IPS DF 6.9 (cell line): ENCODE results near the gene APMAP.

Source experiments
- DNase-seq: peaks from one replicate; pipeline ENCODE4 v3.0.0-alpha.2; 2013; ENCODE audit warnings: low read depth, low spot score
- H3K27ac ChIP-seq: one replicate; pipeline ENCODE4 v1.5.1; 2013; ENCODE audit warnings: low read length, control low read depth
- H3K27me3 ChIP-seq: 2 replicates; pipeline ENCODE4 v1.6.1; 2013; ENCODE audit warnings: mild to moderate bottlenecking, low read length; ENCODE audit not compliant: control insufficient read depth, insufficient read depth
- H3K36me3 ChIP-seq: 2 replicates; pipeline ENCODE4 v1.6.1; 2013; ENCODE audit warnings: low read length; ENCODE audit not compliant: control insufficient read depth, insufficient read depth
- H3K4me1 ChIP-seq: 2 replicates; pipeline ENCODE4 v1.6.1; 2013; ENCODE audit warnings: low read length; ENCODE audit not compliant: control insufficient read depth, insufficient read depth
- H3K4me3 ChIP-seq: 2 replicates; pipeline ENCODE4 v1.5.1; 2013; ENCODE audit warnings: mild to moderate bottlenecking, low read length
- H3K9me3 ChIP-seq: 2 replicates; pipeline ENCODE4 v1.6.1; 2013; ENCODE audit warnings: low read length, inconsistent platforms; ENCODE audit not compliant: control insufficient read depth, insufficient read depth
- WGBS: extraction: QIAGEN DNeasy Blood & Tissue Kit; methylation state at CpG from one replicate; pipeline ENCODE4 v1.1.7; 2013; ENCODE audit warnings: mixed read lengths, missing lambda C conversion rate; ENCODE audit not compliant: insufficient read length, insufficient coverage; 5-methylcytosine and 5-hydroxymethylcytosine counted together

Gene APMAP

DNA sequence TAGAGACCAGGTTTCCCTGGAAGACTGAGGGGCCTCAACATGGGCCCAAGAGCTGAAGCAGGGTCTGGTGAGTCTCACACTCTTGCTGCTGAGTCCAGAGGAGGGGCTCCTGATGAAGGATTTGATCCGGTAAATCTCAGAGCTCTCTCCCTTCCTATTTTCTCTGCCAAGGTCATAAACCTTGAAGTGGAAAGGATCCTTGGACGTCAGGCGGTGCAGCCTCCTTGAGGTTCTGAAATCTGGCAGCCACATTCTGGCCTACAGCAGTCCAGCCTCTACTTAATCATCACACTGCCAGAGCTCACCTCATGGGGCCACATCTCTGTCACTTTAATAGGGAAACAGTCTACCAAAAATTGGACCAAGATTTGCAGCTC, 41.4 kb upstream of the APMAP start:
- DNase-seq: no peak
- H3K27ac ChIP-seq: no peak overlapping the region
- WGBS: no CpG with 5 or more reads among the region's 3 CpGs
- no peaks in the 10 kb centered on the region for H3K27me3 ChIP-seq
- no peak overlapping the region for H3K4me3 ChIP-seq
- H3K4me1 ChIP-seq: no peaks in the 10 kb centered on the region
- no peaks in the 10 kb centered on the region; the same call in 1 of the 2 replicates for H3K36me3 ChIP-seq
- H3K9me3 ChIP-seq: no peaks in the 10 kb centered on the region

DNA sequence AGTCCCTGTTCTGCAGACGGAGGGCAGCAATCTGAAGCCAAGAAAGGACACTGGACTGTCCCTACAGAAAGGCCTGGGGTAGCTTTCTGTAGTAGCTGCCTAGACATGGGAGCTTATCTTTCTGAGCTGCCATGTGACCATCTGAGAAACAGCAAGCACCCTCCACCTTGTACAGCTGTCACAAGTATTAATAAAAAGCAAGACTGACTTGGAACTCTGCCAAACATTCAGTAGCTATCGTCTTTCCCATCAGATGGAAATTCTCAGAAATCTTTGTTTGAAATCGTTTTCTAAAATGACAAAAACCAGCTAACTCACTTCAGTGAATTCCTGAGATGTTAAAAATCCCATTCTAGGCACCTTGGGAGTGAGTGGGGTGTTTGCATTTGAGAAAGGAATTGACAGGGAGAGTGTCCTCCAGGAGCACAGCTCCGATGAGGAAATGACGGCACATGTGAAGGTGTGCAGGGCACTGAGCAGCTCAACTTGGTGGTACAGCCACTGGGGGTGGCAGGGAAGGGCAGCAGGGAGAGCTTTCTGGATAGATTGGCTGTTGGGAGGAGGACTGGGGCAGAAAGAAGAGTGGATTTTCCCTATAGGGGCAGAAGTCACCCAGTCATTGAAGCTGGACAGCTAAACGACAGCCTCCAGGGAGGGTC, 40.8 kb upstream of the APMAP start:
- Histone ChIP-seq H3K4me3 (no peak overlapping the region), H3K36me3 (no peaks in the 10 kb centered on the region; the same call in 1 of the 2 replicates), H3K27me3 (no peaks in the 10 kb centered on the region), H3K4me1 (no peaks in the 10 kb centered on the region), H3K9me3 (no peaks in the 10 kb centered on the region), H3K27ac (no peak overlapping the region)
- no peak for DNase-seq
- WGBS: no CpG with 5 or more reads among the region's 6 CpGs

DNA sequence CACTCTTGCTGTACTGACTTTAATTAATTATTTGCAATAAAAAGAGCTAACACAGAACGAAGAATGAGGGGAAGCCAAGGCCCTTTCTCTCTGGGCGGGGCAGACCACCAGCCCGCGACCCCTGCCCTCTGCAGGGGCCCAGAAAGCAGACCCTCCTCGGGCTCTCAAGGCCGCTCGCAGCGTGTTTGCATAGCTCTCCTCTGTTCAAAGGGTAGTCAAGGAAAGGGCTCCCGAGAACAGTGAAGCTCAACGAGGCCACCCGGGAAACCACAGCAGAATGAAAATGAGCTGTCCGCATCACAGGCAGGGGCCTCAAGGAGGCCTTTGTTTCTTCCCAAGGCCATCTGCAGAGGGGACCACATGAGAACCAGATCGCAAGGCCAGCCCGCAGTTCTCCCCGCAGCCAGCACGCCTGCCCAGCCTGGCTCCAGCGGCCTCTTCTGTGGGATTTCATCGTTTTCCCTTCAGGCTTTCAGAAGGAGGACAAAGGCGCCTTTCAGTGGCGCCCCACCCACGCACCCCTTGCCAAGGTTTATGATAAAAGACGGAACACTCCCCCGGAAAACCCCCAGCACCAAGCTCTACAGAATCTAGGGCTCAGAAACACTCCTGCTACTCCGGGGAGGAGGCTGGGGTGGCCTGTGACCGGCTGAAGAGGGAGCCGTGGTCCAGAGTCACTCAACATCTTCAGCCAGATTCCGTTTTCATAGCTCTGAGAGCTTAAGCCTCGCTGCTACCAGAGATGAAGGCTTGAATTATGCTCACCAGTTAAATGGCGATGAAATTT, 40.1 kb upstream of the APMAP start:
- no CpG with 5 or more reads among the region's 29 CpGs for WGBS
- DNase-seq: no peak
- no peaks in the 10 kb centered on the region for H3K27me3 ChIP-seq
- no peaks in the 10 kb centered on the region for H3K4me1 ChIP-seq
- no peaks in the 10 kb centered on the region for H3K9me3 ChIP-seq
- no peak overlapping the region for H3K4me3 ChIP-seq
- no peak overlapping the region for H3K27ac ChIP-seq
- H3K36me3 ChIP-seq: no peaks in the 10 kb centered on the region; the same call in 1 of the 2 replicates

DNA sequence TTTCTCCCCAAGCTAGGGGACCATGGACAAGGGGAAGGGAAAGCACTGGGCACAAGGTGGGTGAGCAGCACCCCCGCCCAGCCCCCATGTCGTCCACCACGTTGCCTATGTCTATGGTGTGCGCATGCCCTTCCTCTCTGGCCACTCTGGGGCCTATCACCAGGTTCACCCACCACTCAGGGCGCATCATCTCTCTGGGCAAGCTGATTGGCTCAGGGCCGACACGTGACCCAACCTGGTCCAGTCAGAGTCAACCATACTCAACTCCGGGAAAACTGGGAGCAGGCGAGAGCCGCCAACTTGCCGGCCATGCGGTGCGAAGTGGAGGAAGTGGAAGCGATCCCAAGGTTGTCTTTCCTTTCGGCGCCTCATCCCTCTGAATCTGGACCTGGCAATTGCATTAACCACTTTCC, 39.5 kb upstream of the APMAP start:
- no peaks in the 10 kb centered on the region; the same call in 1 of the 2 replicates for H3K36me3 ChIP-seq
- no peak overlapping the region for H3K4me3 ChIP-seq
- no peaks in the 10 kb centered on the region for H3K27me3 ChIP-seq
- H3K4me1 ChIP-seq: no peaks in the 10 kb centered on the region
- no peaks in the 10 kb centered on the region for H3K9me3 ChIP-seq
- H3K27ac ChIP-seq: no peak overlapping the region
- DNase-seq: no peak
- WGBS: no CpG with 5 or more reads among the region's 16 CpGs

DNA sequence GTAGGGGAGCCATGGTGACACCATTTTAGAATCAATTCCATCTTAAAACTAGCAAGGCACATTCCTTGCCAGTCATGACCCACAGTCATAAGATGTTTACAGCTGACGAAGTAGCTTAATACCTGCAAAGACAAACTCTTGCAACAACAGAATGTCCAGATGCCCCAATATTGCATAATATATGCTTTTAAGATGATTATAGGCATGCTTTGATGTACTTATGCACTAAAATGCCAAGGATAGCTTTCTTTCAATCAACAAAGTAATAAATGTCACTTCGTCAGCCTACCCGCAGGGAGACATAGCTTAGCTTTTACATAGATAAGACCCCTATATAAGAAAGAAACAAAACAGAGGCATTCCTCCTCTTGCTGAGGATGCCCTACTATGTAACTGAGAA, 38.7 kb upstream of the APMAP start:
- Histone ChIP-seq H3K9me3 (no peaks in the 10 kb centered on the region), H3K27ac (no peak overlapping the region), H3K27me3 (no peaks in the 10 kb centered on the region), H3K4me3 (no peak overlapping the region), H3K36me3 (no peaks in the 10 kb centered on the region; the same call in 1 of the 2 replicates), H3K4me1 (no peaks in the 10 kb centered on the region)
- no peak for DNase-seq
- WGBS: no CpG with 5 or more reads among the region's 3 CpGs

DNA sequence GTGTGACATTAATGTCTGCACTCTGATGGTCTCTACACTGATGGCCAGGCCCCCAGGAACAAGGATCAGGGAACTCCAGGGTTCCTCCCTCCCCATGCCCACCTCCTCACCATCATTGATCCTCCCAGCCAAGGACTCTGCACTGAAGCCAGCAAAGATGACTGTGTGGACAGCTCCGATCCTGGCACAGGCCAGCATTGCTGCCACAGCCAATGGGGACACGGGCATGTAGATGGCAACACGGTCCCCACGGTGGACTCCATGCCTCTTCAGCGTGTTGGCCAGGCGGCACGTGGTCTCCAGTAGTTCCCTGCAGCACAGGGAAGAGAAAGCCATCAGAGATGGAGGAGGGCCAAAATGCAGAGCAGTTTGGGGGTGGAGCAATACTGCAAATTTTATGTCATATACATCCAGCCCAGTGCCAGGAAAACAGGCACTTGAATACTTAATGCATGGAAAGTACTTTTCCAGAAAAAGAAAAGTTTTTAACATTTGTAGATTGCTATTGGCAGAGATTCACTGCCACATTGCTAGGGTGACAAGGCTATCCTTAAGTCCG, 38.2 kb upstream of the APMAP start:
- no peaks in the 10 kb centered on the region for H3K27me3 ChIP-seq
- no peak overlapping the region for H3K27ac ChIP-seq
- H3K9me3 ChIP-seq: no peaks in the 10 kb centered on the region
- WGBS: no CpG with 5 or more reads among the region's 8 CpGs
- H3K4me1 ChIP-seq: no peaks in the 10 kb centered on the region
- no peak for DNase-seq
- no peaks in the 10 kb centered on the region; the same call in 1 of the 2 replicates for H3K36me3 ChIP-seq
- H3K4me3 ChIP-seq: no peak overlapping the region

DNA sequence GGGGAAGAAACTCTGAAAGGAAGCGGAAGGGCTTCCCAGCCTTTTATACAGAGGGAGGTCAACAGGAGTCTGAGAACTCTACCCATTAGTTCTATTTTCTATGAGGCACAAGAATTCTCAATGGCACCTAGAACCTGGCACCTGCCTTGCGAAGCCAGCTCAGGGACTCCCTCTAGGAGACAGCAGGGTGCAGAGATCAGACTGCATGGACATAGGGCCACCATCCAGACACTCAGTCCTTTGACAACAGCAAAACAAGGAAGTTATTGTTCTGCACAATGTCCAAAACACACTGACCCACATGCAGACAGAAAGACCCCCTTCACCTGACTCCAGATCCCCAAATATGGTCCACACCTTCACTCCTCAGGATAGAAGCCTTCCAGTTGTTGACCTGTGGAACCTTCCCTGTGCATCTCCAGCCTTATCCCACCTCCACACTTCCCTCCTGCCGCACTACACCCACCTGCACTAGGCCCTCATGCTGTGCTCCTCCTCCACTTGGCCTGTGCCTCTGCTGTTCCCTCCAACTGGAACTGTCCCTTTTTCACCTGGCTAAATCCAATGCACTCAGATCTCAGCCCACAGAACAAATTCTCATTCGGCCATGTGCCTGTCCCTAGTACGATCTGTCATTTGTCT, 37.6 kb upstream of the APMAP start:
- Histone ChIP-seq H3K4me1 (no peaks in the 10 kb centered on the region), H3K27ac (no peak overlapping the region), H3K27me3 (no peaks in the 10 kb centered on the region), H3K36me3 (no peaks in the 10 kb centered on the region; the same call in 1 of the 2 replicates), H3K9me3 (no peaks in the 10 kb centered on the region), H3K4me3 (no peak overlapping the region)
- no peak for DNase-seq
- WGBS: no CpG with 5 or more reads among the region's 5 CpGs

DNA sequence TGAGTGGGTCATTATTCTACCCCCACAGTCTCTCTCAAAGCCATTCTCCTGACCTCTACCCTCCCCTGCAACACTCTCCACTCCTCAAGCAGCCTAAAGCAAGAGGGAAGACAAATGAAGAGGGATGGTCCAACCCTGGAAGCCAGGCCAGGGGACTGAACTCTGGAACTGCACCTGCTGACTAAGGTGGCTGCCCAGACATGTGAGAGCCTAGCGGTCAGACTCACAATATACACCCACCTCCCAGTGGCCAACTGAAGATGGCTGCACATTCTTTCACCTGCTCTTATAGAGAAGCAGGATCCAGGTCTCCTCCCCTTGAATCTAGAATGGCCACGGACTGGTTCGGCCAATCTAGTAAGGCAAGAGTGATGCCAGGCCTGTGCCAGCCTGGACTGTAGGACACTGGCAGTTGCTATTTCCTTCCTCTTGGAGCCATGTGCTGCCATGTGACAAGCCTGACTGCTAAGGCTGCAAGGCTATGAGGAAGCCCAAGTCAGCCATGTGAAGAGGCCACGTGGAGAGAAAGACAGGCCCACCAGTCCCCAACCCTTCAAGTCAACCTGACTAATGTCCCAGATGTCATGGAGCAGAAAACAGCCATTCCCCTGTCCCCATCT, 33.5 kb upstream of the APMAP start:
- H3K4me1 ChIP-seq: no peaks in the 10 kb centered on the region
- no peak overlapping the region for H3K4me3 ChIP-seq
- no peaks in the 10 kb centered on the region for H3K27me3 ChIP-seq
- WGBS: no CpG with 5 or more reads among the region's 4 CpGs
- H3K27ac ChIP-seq: no peak overlapping the region
- no peaks in the 10 kb centered on the region for H3K9me3 ChIP-seq
- H3K36me3 ChIP-seq: no peaks in the 10 kb centered on the region; the same call in 1 of the 2 replicates
- no peak for DNase-seq

DNA sequence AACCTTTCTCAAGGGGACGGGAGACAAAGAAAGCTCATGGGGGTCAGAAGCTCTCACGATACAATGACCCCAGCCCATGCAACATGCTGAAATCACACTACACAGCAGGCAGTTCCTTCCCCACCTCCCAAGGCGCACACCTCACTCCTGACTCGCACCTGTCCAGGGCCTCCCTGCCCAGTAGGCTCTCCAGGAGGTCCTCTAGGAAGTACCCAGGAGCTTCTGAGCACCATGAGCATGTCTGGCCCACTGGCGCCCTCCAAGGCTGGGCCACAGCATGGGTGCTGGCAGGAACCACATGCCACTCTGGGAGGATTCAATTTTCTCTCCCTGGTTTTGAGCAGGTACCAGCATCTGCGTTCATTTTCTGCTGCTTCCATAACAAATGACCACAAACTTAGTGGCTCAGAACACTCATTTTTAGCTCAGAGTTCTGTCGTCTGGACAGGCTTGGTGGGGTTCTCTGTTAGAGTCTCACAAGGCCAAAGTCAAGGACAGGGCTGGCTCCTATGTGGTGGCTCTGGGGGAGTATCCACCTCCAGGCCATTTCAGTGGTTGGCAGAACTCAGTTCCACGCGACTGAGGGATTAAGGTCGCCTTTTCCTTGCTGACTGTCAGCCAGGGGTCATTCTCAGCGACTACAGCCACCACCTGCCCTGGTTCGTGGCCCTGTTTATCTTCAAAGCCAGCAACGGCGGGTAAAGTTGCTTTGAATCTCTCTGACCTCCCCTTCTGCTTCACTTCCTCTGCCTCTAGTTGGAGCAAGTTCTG, 32.7 kb upstream of the APMAP start:
- WGBS: no CpG with 5 or more reads among the region's 14 CpGs
- Histone ChIP-seq H3K27ac (no peak overlapping the region), H3K4me1 (no peaks in the 10 kb centered on the region), H3K4me3 (no peak overlapping the region), H3K9me3 (no peaks in the 10 kb centered on the region), H3K27me3 (no peaks in the 10 kb centered on the region), H3K36me3 (no peaks in the 10 kb centered on the region)
- no peak for DNase-seq
